IgD-negative memory B cell (primary cell): Measurements from ENCODE around the gene PDE11A. TPM values are rescaled to one million over a fixed set of nuclear protein-coding genes. Genes with fewer than 3 reads are reported as not detected.

Experiments
- H3K27ac Mint-ChIP-seq, 3 donors: one replicate each; pipeline ENCODE4 v1.8.0; 2020 to 2022; ENCODE audit warnings: mild to moderate bottlenecking in 3 of 3, mixed read lengths in 3 of 3, moderate library complexity in 1 of 3
- H3K27me3 Mint-ChIP-seq: one replicate; pipeline ENCODE4 v1.8.0; 2021; ENCODE audit warnings: mixed read lengths
- H3K36me3 Mint-ChIP-seq: one replicate; pipeline ENCODE4 v1.8.0; 2020; ENCODE audit warnings: mild to moderate bottlenecking, mixed read lengths
- H3K4me1 Mint-ChIP-seq, 3 donors: one replicate each; pipeline ENCODE4 v1.8.0; 2020 to 2022; ENCODE audit warnings: mixed read lengths in 3 of 3, mild to moderate bottlenecking in 1 of 3
- H3K4me3 Mint-ChIP-seq, 4 donors: one replicate each; pipeline ENCODE4 v1.8.0; 2020 to 2022; ENCODE audit warnings: mild to moderate bottlenecking in 4 of 4, mixed read lengths in 4 of 4, moderate library complexity in 3 of 4
- H3K9me3 Mint-ChIP-seq, 3 donors: one replicate each; pipeline ENCODE4 v1.8.0; 2020 to 2021; ENCODE audit warnings: mixed read lengths in 3 of 3, mild to moderate bottlenecking in 1 of 3
- polyA plus RNA-seq: library from polyadenylated mRNA; unstranded; fragments of 300-500 nt; fragmentation: Illumina TruSeq; gene quantifications from one replicate; pipeline ENCODE4 v1.2.3, GENCODE V29; 2021

The PDE11A gene
- polyA plus RNA-seq, 1 donor from 2014 or later = not detected

GRCh38 chr2:177616731-177617130 lies 455.8 kb downstream of the PDE11A start:
- Mint-ChIP-seq H3K27me3 (peaks cover 3% of the 10 kb centered on the region), H3K27ac (peak overlapping the region in 1 of 3 donors; percentile 76), H3K4me3 (peak overlapping the region in 2 of 4 donors; percentile 5 to 11), H3K4me1 (peaks cover 0 to 9% (median 4%) of the 10 kb centered on the region in 3 donors), H3K36me3 (no peaks in the 10 kb centered on the region), H3K9me3 (peaks cover 0 to 7% (median 0%) of the 10 kb centered on the region in 3 donors)

- Mint-ChIP-seq H3K27ac (peak overlapping the region in 1 of 3 donors; percentile 76), H3K36me3 (no peaks in the 10 kb centered on the region), H3K27me3 (peaks cover 1% of the 10 kb centered on the region), H3K4me3 (peak overlapping the region in 2 of 4 donors; percentile 11 to 44), H3K9me3 (peaks cover 0 to 7% (median 0%) of the 10 kb centered on the region in 3 donors), H3K4me1 (peaks cover 0 to 9% (median 4%) of the 10 kb centered on the region in 3 donors)
Measured at GRCh38 chr2:177616066-177616465, 456.5 kb downstream of the PDE11A start.

GRCh38 chr2:177612659-177613058 lies 459.9 kb downstream of the PDE11A start:
- H3K27me3 Mint-ChIP-seq = peaks cover 2% of the 10 kb centered on the region
- no peak overlapping the region for H3K4me3 Mint-ChIP-seq
- H3K27ac Mint-ChIP-seq = no peak overlapping the region
- H3K4me1 Mint-ChIP-seq = peaks cover 0 to 2% (median 0%) of the 10 kb centered on the region in 3 donors
- H3K36me3 Mint-ChIP-seq = peaks cover 4% of the 10 kb centered on the region
- peaks cover 2 to 14% (median 3%) of the 10 kb centered on the region in 3 donors for H3K9me3 Mint-ChIP-seq

GRCh38 chr2:177611310-177611886 lies 461.2 kb downstream of the PDE11A start:
- Mint-ChIP-seq H3K9me3 (peaks cover 2 to 9% (median 3%) of the 10 kb centered on the region in 3 donors), H3K4me3 (no peak overlapping the region), H3K27me3 (peaks cover 3% of the 10 kb centered on the region), H3K36me3 (peaks cover 5% of the 10 kb centered on the region), H3K27ac (no peak overlapping the region), H3K4me1 (no peaks in the 10 kb centered on the region)

GRCh38 chr2:177610813-177611212 lies 461.8 kb downstream of the PDE11A start:
- peaks cover 3% of the 10 kb centered on the region for H3K27me3 Mint-ChIP-seq
- no peak overlapping the region for H3K4me3 Mint-ChIP-seq
- peaks cover 5% of the 10 kb centered on the region for H3K36me3 Mint-ChIP-seq
- peaks cover 2 to 7% (median 3%) of the 10 kb centered on the region in 3 donors for H3K9me3 Mint-ChIP-seq
- H3K4me1 Mint-ChIP-seq = no peaks in the 10 kb centered on the region
- no peak overlapping the region for H3K27ac Mint-ChIP-seq

GRCh38 chr2:177606636-177607035 lies 465.9 kb downstream of the PDE11A start:
- H3K36me3 Mint-ChIP-seq = peaks cover 5% of the 10 kb centered on the region
- H3K4me3 Mint-ChIP-seq = no peak overlapping the region
- peaks cover 2 to 7% (median 3%) of the 10 kb centered on the region in 3 donors for H3K9me3 Mint-ChIP-seq
- H3K27me3 Mint-ChIP-seq = peaks cover 5% of the 10 kb centered on the region
- H3K4me1 Mint-ChIP-seq = no peaks in the 10 kb centered on the region
- no peak overlapping the region for H3K27ac Mint-ChIP-seq

- peaks cover 2 to 7% (median 3%) of the 10 kb centered on the region in 3 donors for H3K9me3 Mint-ChIP-seq
- H3K4me1 Mint-ChIP-seq = no peaks in the 10 kb centered on the region
- no peak overlapping the region for H3K4me3 Mint-ChIP-seq
- no peak overlapping the region for H3K27ac Mint-ChIP-seq
- peaks cover 5% of the 10 kb centered on the region for H3K27me3 Mint-ChIP-seq
- H3K36me3 Mint-ChIP-seq = peaks cover 5% of the 10 kb centered on the region
Measured at GRCh38 chr2:177604271-177605065, 468.1 kb downstream of the PDE11A start.

- Mint-ChIP-seq H3K36me3 (peaks cover 3% of the 10 kb centered on the region), H3K9me3 (peaks cover 0 to 3% (median 2%) of the 10 kb centered on the region in 3 donors), H3K27me3 (peaks cover 4% of the 10 kb centered on the region), H3K4me3 (no peak overlapping the region), H3K27ac (no peak overlapping the region), H3K4me1 (no peaks in the 10 kb centered on the region)
Measured at GRCh38 chr2:177603768-177604167, 468.8 kb downstream of the PDE11A start.

GRCh38 chr2:177603181-177603580 lies 469.4 kb downstream of the PDE11A start:
- H3K9me3 Mint-ChIP-seq = peaks cover 0 to 2% (median 0%) of the 10 kb centered on the region in 3 donors
- no peak overlapping the region for H3K4me3 Mint-ChIP-seq
- peaks cover 4% of the 10 kb centered on the region for H3K27me3 Mint-ChIP-seq
- no peak overlapping the region for H3K27ac Mint-ChIP-seq
- no peaks in the 10 kb centered on the region for H3K4me1 Mint-ChIP-seq
- H3K36me3 Mint-ChIP-seq = peaks cover 3% of the 10 kb centered on the region

GRCh38 chr2:177602611-177603164 lies 469.9 kb downstream of the PDE11A start:
- Mint-ChIP-seq H3K36me3 (peaks cover 1% of the 10 kb centered on the region), H3K9me3 (no peaks in the 10 kb centered on the region), H3K4me1 (no peaks in the 10 kb centered on the region), H3K27me3 (peaks cover 3% of the 10 kb centered on the region), H3K27ac (no peak overlapping the region), H3K4me3 (no peak overlapping the region)

- no peak overlapping the region for H3K4me3 Mint-ChIP-seq
- H3K27me3 Mint-ChIP-seq = peaks cover 2% of the 10 kb centered on the region
- no peak overlapping the region for H3K27ac Mint-ChIP-seq
- no peaks in the 10 kb centered on the region for H3K9me3 Mint-ChIP-seq
- H3K36me3 Mint-ChIP-seq = no peaks in the 10 kb centered on the region
- no peaks in the 10 kb centered on the region for H3K4me1 Mint-ChIP-seq
Measured at GRCh38 chr2:177600917-177601316, 471.7 kb downstream of the PDE11A start.

GRCh38 chr2:177599956-177600355 lies 472.6 kb downstream of the PDE11A start:
- Mint-ChIP-seq H3K4me1 (no peaks in the 10 kb centered on the region), H3K27me3 (peaks cover 3% of the 10 kb centered on the region), H3K27ac (no peak overlapping the region), H3K36me3 (no peaks in the 10 kb centered on the region), H3K4me3 (no peak overlapping the region), H3K9me3 (no peaks in the 10 kb centered on the region)

- peaks cover 3% of the 10 kb centered on the region for H3K27me3 Mint-ChIP-seq
- no peaks in the 10 kb centered on the region for H3K4me1 Mint-ChIP-seq
- H3K4me3 Mint-ChIP-seq = no peak overlapping the region
- no peak overlapping the region for H3K27ac Mint-ChIP-seq
- no peaks in the 10 kb centered on the region for H3K9me3 Mint-ChIP-seq
- no peaks in the 10 kb centered on the region for H3K36me3 Mint-ChIP-seq
Measured at GRCh38 chr2:177599139-177599688, 473.4 kb downstream of the PDE11A start.

- Mint-ChIP-seq H3K4me1 (no peaks in the 10 kb centered on the region), H3K9me3 (no peaks in the 10 kb centered on the region), H3K36me3 (no peaks in the 10 kb centered on the region), H3K27ac (no peak overlapping the region), H3K4me3 (no peak overlapping the region), H3K27me3 (peaks cover 6% of the 10 kb centered on the region)
Measured at GRCh38 chr2:177598326-177599138, 474.0 kb downstream of the PDE11A start.
